K562 (cell line): ENCODE data around the gene LRMDA. TPM values are rescaled to one million over a fixed set of nuclear protein-coding genes. Genes with fewer than 3 reads are reported as not detected.

Source experiments
- ATAC-seq: fragments of 200-7000 bp; cut with Tn5 transposase; 3 replicates; pipeline ENCODE4 v1.9.1; 2020; ENCODE audit warnings: moderate library complexity
- BruUV-seq: library from RNA; stranded (reverse); fragments of 400-500 nt; replicated peaks from 2 replicates; lab custom pipeline; 2021; lab: Mats Ljungman, UMichigan
- CTCF ChIA-PET: fragments of 300-600 bp; formaldehyde crosslinking; extraction: SDS; loops from one replicate; lab custom pipeline; 2021; ENCODE audit warnings: low intra/inter-chr PET ratio; lab: Yijun Ruan, JAX
- POLR2A ChIA-PET: fragments of 300-600, 350-650 bp; sonication (Branson Sonifier 250); formaldehyde crosslinking; extraction: SDS; loops from one replicate; lab custom pipeline; 2021; ENCODE audit warnings: antibody characterized with exemption, inconsistent platforms; lab: Yijun Ruan, JAX
- DNase-seq, 4 experiments: peaks; one replicate each; pipeline versions ENCODE4 v3.0.0 to v3.0.0-alpha.2; 2011 to 2018; ENCODE audit warnings: low spot score in 3 of 4, mixed read lengths in 3 of 4; ENCODE audit errors: extremely low read depth in 1 of 4
- FAIRE-seq: peaks from 2 replicates; lab custom pipeline; 2011; peaks lifted over from hg19 to GRCh38; lab: Jason Lieb, UNC
- H2AFZ ChIP-seq: 2 replicates; pipeline ENCODE4 v1.6.0; 2011; ENCODE audit warnings: low read depth, low read length, control low read depth, inconsistent platforms
- H3K27ac ChIP-seq: fragments of 200-600 bp; 3 replicates; pipeline ENCODE4 v1.8.0; 2011; ENCODE audit warnings: low read depth, mild to moderate bottlenecking, control low read depth, inconsistent platforms, low read length, moderate library complexity, mixed read lengths; ENCODE audit errors: extremely low read depth
- H3K27me3 ChIP-seq, 2 experiments: fragments of 300-600 bp in 1 of 2; 2 replicates in 1 of 2; 3 replicates in 1 of 2; pipeline versions ENCODE4 v1.6.0 to v1.8.0; 2011; ENCODE audit warnings: inconsistent platforms in 2 of 2, low read length in 2 of 2, mild to moderate bottlenecking in 1 of 2, mixed read lengths in 1 of 2, moderate library complexity in 1 of 2; ENCODE audit not compliant: control insufficient read depth in 2 of 2, insufficient read depth in 2 of 2
- H3K36me3 ChIP-seq: fragments of 300-600 bp; 3 replicates; pipeline ENCODE4 v1.8.0; 2011; ENCODE audit warnings: mild to moderate bottlenecking, low read length, inconsistent platforms; ENCODE audit not compliant: control insufficient read depth, insufficient read depth
- H3K4me1 ChIP-seq, 2 experiments: fragments of 200-600 bp in 1 of 2; replicated peaks in 1 of 2; 2 replicates in 1 of 2; 3 replicates in 1 of 2; pipeline versions ENCODE4 v1.5.1 to v1.8.0; 2011; ENCODE audit warnings: inconsistent platforms in 2 of 2, low read length in 2 of 2, mild to moderate bottlenecking in 1 of 2, mixed read lengths in 1 of 2, moderate library complexity in 1 of 2; ENCODE audit not compliant: control insufficient read depth in 2 of 2, insufficient read depth in 2 of 2
- H3K4me2 ChIP-seq: 2 replicates; pipeline ENCODE4 v1.6.1; 2011; ENCODE audit warnings: low read length, control low read depth, inconsistent platforms, mixed read lengths; ENCODE audit not compliant: insufficient read depth
- H3K4me3 ChIP-seq: fragments of 200-600 bp; sonication (generic), shearing (Covaris generic); 2 replicates; pipeline ENCODE4 v1.5.1; 2016; ENCODE audit warnings: control low read depth, inconsistent platforms
- H3K79me2 ChIP-seq: fragments of 200-600 bp; 3 replicates; pipeline ENCODE4 v1.8.0; 2011; ENCODE audit warnings: low read length, inconsistent platforms; ENCODE audit not compliant: control insufficient read depth, insufficient read depth
- H3K9ac ChIP-seq, 2 experiments: 2 replicates each; pipeline versions ENCODE4 v1.6.0 to v1.6.1; 2011; ENCODE audit warnings: low read depth in 2 of 2, low read length in 2 of 2, control low read depth in 1 of 2, inconsistent platforms in 1 of 2, mild to moderate bottlenecking in 1 of 2, mixed read lengths in 1 of 2; ENCODE audit not compliant: insufficient read depth in 1 of 2
- H3K9me1 ChIP-seq: one replicate; pipeline ENCODE4 v1.6.0; 2011; ENCODE audit warnings: inconsistent platforms, mild to moderate bottlenecking, low read length, moderate library complexity; ENCODE audit not compliant: control insufficient read depth, insufficient read depth
- H3K9me3 ChIP-seq: replicated peaks from 2 replicates; pipeline ENCODE4 v1.5.1; 2011; ENCODE audit warnings: low read depth, low read length, inconsistent platforms; ENCODE audit not compliant: control insufficient read depth, insufficient read depth
- H4K20me1 ChIP-seq: replicated peaks from 2 replicates; pipeline ENCODE4 v1.6.1; 2011; ENCODE audit warnings: low read length, inconsistent platforms, mixed read lengths; ENCODE audit not compliant: control insufficient read depth, insufficient read depth
- ADNP ChIP-seq: fragments of 200-800 bp; sonication (Bioruptor generic); IDR thresholded peaks from 2 replicates; pipeline ENCODE4 v1.6.1; 2016; ENCODE audit warnings: missing genetic modification characterization, missing compliant biosample characterization
- CBX3 ChIP-seq, 2 experiments: IDR thresholded peaks; 1 replicate in 1 of 2; 2 replicates in 1 of 2; pipeline ENCODE4 v1.6.1; 2012; ENCODE audit warnings: inconsistent platforms in 2 of 2, low read length in 2 of 2, borderline replicate concordance in 1 of 2, control low read depth in 1 of 2
- CGGBP1 ChIP-seq: fragments of 250-450 bp; sonication (Bioruptor Pico); IDR thresholded peaks from 2 replicates; pipeline ENCODE4 v1.9.0; 2021; ENCODE audit warnings: mild to moderate bottlenecking
- CTCFL ChIP-seq: IDR thresholded peaks from 2 replicates; pipeline ENCODE4 v1.6.1; 2011; ENCODE audit warnings: borderline replicate concordance, low read depth, mild to moderate bottlenecking, moderate library complexity, low read length; ENCODE audit not compliant: insufficient read depth, poor library complexity, severe bottlenecking
- DEAF1 ChIP-seq: fragments of 450-650 bp; formaldehyde crosslinking; IDR thresholded peaks from 2 replicates; pipeline ENCODE4 v1.4.0; 2020; ENCODE audit warnings: mild to moderate bottlenecking, moderate library complexity
- MBD1 ChIP-seq: fragments of 250-450 bp; sonication (Bioruptor Pico); IDR thresholded peaks from 2 replicates; pipeline ENCODE4 v1.8.0; 2022; ENCODE audit warnings: inconsistent platforms
- MBD2 ChIP-seq: sonication (generic); IDR thresholded peaks from 2 replicates; pipeline ENCODE4 v1.6.1; 2016; ENCODE audit warnings: low read depth, borderline replicate concordance
- NCOA1 ChIP-seq: fragments of 450-650 bp; IDR thresholded peaks from 2 replicates; pipeline ENCODE4 v1.6.1; 2016; ENCODE audit warnings: low read depth
- PBX2 ChIP-seq, 2 experiments: IDR thresholded peaks in 1 of 2; conservative IDR thresholded peaks in 1 of 2; 2 replicates each; pipeline ENCODE4 v1.6.1; 2016; ENCODE audit warnings: low read depth in 2 of 2, mild to moderate bottlenecking in 1 of 2, missing compliant biosample characterization in 1 of 2, missing genetic modification characterization in 1 of 2, moderate library complexity in 1 of 2
- PRMT5 ChIP-seq: sonication (generic); formaldehyde crosslinking; IDR thresholded peaks from 2 replicates; pipeline ENCODE4 v1.5.0; 2020; ENCODE audit warnings: missing genetic modification reagents
- ZBTB7A ChIP-seq: IDR thresholded peaks from 2 replicates; pipeline ENCODE4 v1.6.1; 2011; ENCODE audit warnings: low read depth, mild to moderate bottlenecking, low read length, moderate library complexity, borderline replicate concordance; ENCODE audit not compliant: control insufficient read depth
- ZC3H8 ChIP-seq: fragments of 450-650 bp; IDR thresholded peaks from 2 replicates; pipeline ENCODE4 v1.6.1; 2017
- WGBS: fragments of 100-300 bp; shearing (Covaris generic); methylation state at CpG from one replicate; pipeline ENCODE4 v1.1.6; 2016; ENCODE audit warnings: low coverage, mixed read lengths; ENCODE audit not compliant: insufficient coverage; ENCODE audit errors: missing lambda C conversion rate; 5-methylcytosine and 5-hydroxymethylcytosine counted together
- in situ Hi-C: fragments of 300-500 bp; cut with MboI; formaldehyde crosslinking; loops from 4 replicates; pipeline ENCODE4 v1.15.0; 2018; ENCODE audit warnings: inconsistent platforms, mixed read lengths
- intact Hi-C: fragments of 100-400 bp; cut with micrococcal nuclease; formaldehyde crosslinking; loops from 2 replicates; pipeline ENCODE4 v1.14.2; 2022
- polyA plus RNA-seq, 8 experiments: library from polyadenylated mRNA; depleted of rRNA in 4 of 8; stranded (reverse) in 5 of 8; unstranded in 3 of 8; fragments of >200 nt; fragmentation: Nextera tagmentation in 2 of 8; fragmentation: Illumina TruSeq in 1 of 8; extraction: Ambion mirVana in 2 of 8; extraction: Trizol in 1 of 8; gene quantifications; 2 replicates each; pipeline versions ENCODE4 v1.2.1 to v1.2.3, GENCODE V29; 2011 to 2014; ENCODE audit warnings: inconsistent platforms in 1 of 8, missing spikeins in 1 of 8
- total RNA-seq, 7 experiments: library from RNA; depleted of rRNA in 6 of 7; stranded (reverse); fragments of >200 nt in 6 of 7; fragmentation: Illumina TruSeq in 2 of 7; extraction: Trizol in 2 of 7; gene quantifications; 2 replicates each; pipeline versions ENCODE4 v1.2.1 to v1.2.3, GENCODE V29; 2011 to 2021; ENCODE audit warnings: low replicate concordance in 1 of 7

The LRMDA gene
- total and polyA plus RNA-seq, 9 of the 15 experiments (the other 6 are each of a cell fraction or from before 2014, with no cell fraction given) = 0.25 TPM; not detected in 8

GRCh38 chr10:76071653-76072365, 640.4 kb downstream of the LRMDA start:
- in situ Hi-C loops = no loop called here
- FAIRE-seq (no peak), ATAC-seq (no peak), DNase-seq (no peak)
- CTCF ChIA-PET = no interaction called here
- H3K9me1 ChIP-seq = no peaks in the 10 kb centered on the region
- no peak overlapping the region for H3K4me3 ChIP-seq
- H3K4me1 ChIP-seq = no peaks in the 10 kb centered on the region
- POLR2A ChIA-PET = no interaction called here
- H3K36me3 ChIP-seq = no peaks in the 10 kb centered on the region
- H3K27ac ChIP-seq = no peak overlapping the region
- no peak overlapping the region for H2AFZ ChIP-seq
- no peaks in the 10 kb centered on the region for H3K79me2 ChIP-seq
- no TSS peak for BruUV-seq
- no peak overlapping the region for H3K4me2 ChIP-seq
- H3K9ac ChIP-seq = no peak overlapping the region
- no peaks in the 10 kb centered on the region for H3K27me3 ChIP-seq
- H4K20me1 ChIP-seq = no peaks in the 10 kb centered on the region
- H3K9me3 ChIP-seq = no peaks in the 10 kb centered on the region
- intact Hi-C loops = no loop called here
- WGBS = 0% methylated on average over 5 of the region's 5 CpGs
- TF ChIP-seq DEAF1 (CRISPR knock-in tag) = no peak
- no peak for TF ChIP-seq MBD1
- TF ChIP-seq CTCFL = no peak
- no peak for TF ChIP-seq ZBTB7A
- TF ChIP-seq CGGBP1 = no peak
- no peak for TF ChIP-seq ZC3H8
- TF ChIP-seq NCOA1 = no peak
- TF ChIP-seq ADNP (tag) = no peak
- no peak for TF ChIP-seq CBX3 (IDR thresholded peaks at IDR 0.05; ENCODE audit: borderline replicate concordance in 1 of 2, low read length in 2 of 2)
- TF ChIP-seq MBD2 = no peak
- TF ChIP-seq PBX2 (CRISPR knock-in tag; IDR thresholded peaks at IDR 0.05; ENCODE audit: low read depth) = no peak
- TF ChIP-seq PBX2 (tag; conservative IDR thresholded peaks at IDR 0.05; ENCODE audit: low read depth) = no peak
- TF ChIP-seq PRMT5 (CRISPR knock-in tag) = no peak
